GM18505 (cell line): ENCODE measurements around the gene NLGN2.

ENCODE experiments used
- ATAC-seq: cut with Tn5 transposase; IDR thresholded peaks from one replicate; pipeline ENCODE4 v1.9.1; 2021; ENCODE audit not compliant: unreplicated experiment
- POLR2A ChIP-seq: IDR thresholded peaks from 4 replicates; pipeline ENCODE4 v1.6.1; 2011; ENCODE audit warnings: borderline replicate concordance; ENCODE audit not compliant: insufficient read depth, insufficient read length; ENCODE audit errors: extremely low read depth

NLGN2 gene

GRCh38 chr17:7403043-7403726 lies 4.5 kb upstream of the NLGN2 start:
- TF ChIP-seq POLR2A = no peak
- no peak for ATAC-seq

- ATAC-seq = no peak
- no peak for TF ChIP-seq POLR2A
Measured at GRCh38 chr17:7403727-7403976, 4.0 kb upstream of the NLGN2 start.

- peak; percentile 87 for ATAC-seq
- peak; percentile 96 for TF ChIP-seq POLR2A
Measured at GRCh38 chr17:7403977-7404736, 3.5 kb upstream of the NLGN2 start, which contains the start of gene TMEM256. Gene TMEM256 (minus strand): TSS chr17:7404097. CDS start chr17:7404084, 13 bp downstream.

GRCh38 chr17:7404737-7405349 lies 2.8 kb upstream of the NLGN2 start:
- no peak for TF ChIP-seq POLR2A
- ATAC-seq = peak; percentile 23

- TF ChIP-seq POLR2A = no peak
- ATAC-seq = no peak
Measured at GRCh38 chr17:7405350-7406234, 2.1 kb upstream of the NLGN2 start.

- ATAC-seq = no peak
- TF ChIP-seq POLR2A = no peak
Measured at GRCh38 chr17:7406235-7406825, 1.3 kb upstream of the NLGN2 start.

GRCh38 chr17:7407082-7407481 lies 563 bp upstream of the NLGN2 start:
- TF ChIP-seq POLR2A = no peak
- ATAC-seq = no peak

- no peak for TF ChIP-seq POLR2A
- no peak for ATAC-seq
Measured at GRCh38 chr17:7408252-7408727, 645 bp downstream of the NLGN2 start.

GRCh38 chr17:7408863-7409262 lies 1.2 kb downstream of the NLGN2 start:
- TF ChIP-seq POLR2A = no peak
- ATAC-seq = no peak

GRCh38 chr17:7409716-7410115 lies 2.1 kb downstream of the NLGN2 start:
- no peak for TF ChIP-seq POLR2A
- no peak for ATAC-seq

GRCh38 chr17:7410634-7411426 lies 3.2 kb downstream of the NLGN2 start:
- no peak for ATAC-seq
- TF ChIP-seq POLR2A = no peak

GRCh38 chr17:7411427-7411750 lies 3.7 kb downstream of the NLGN2 start:
- no peak for TF ChIP-seq POLR2A
- no peak for ATAC-seq
